ENCODE results near the gene LRP2BP. TPM values are rescaled to one million over a fixed set of nuclear protein-coding genes. Genes with fewer than 3 reads are reported as not detected.

LRP2BP gene
- total RNA-seq, 1 experiment from 2014 or later = 0.85 TPM

DNA sequence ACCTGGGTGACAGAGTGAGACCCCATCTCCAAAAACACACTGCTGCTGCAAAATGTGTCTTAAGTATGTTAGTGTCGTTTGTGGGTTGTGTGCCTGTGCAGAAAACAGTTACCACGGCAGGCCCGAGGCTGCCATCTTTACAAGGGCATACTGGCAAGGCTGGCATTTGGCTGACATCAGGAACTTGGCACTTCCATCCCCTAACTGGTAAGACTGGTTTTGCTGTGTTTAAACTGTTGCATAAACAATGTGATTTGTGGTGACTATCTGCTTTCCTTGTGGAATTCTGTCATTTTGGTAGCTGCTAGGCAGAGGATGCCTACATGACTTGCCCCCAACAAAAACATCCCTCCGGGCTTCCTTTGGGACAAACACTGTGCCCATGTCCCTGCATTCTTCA is 12.3 kb downstream of the LRP2BP start:
- Histone ChIP-seq H3K27me3 (ENCODE audit: insufficient read depth, low read depth) (no peaks in the 10 kb centered on the region), H3K36me3 (ENCODE audit: low read depth) (no peaks in the 10 kb centered on the region), H2AFZ (no peak overlapping the region), H3K27ac (0 out of 2 replicates have a peak overlapping the region, but pooled peaks have one; percentile 26), H3K9me3 (ENCODE audit: insufficient read depth, low read depth) (no peaks in the 10 kb centered on the region), H3K4me3 (peak overlapping the region; percentile 11; the same call in 1 of the 2 replicates), H3K4me1 (replicated peaks; ENCODE audit: insufficient read depth) (peaks cover 25% of the 10 kb centered on the region), H3F3A (ENCODE audit: insufficient read depth, low read depth) (peaks cover 9% of the 10 kb centered on the region; the same call in 1 of the 2 replicates), H4K20me1 (ENCODE audit: insufficient read depth) (no peaks in the 10 kb centered on the region), H3K79me2 (ENCODE audit: low read depth) (no peaks in the 10 kb centered on the region), H3K9me2 (ENCODE audit: insufficient read depth) (no peaks in the 10 kb centered on the region), H3K4me2 (peak overlapping the region; percentile 69)
- intact Hi-C loops (cut with micrococcal nuclease; ENCODE audit: unreplicated experiment) = no loop called here
- no TSS peak for BruUV-seq (replicated peaks)
- TF ChIP-seq CTCF (conservative IDR thresholded peaks at IDR 0.05) = no peak
- TF ChIP-seq EZH2 (IDR thresholded peaks at IDR 0.05; ENCODE audit: low read depth) = no peak
- peak; percentile 54 to 80 for DNase-seq
- CTCF ChIA-PET = interaction anchor here (0.5 kb wide), 1 partner anchor 11 kb away, joined by 3 read pairs; no protein-coding TSS in a partner anchor
- POLR2A ChIA-PET (ENCODE audit: unreplicated experiment) = interaction anchor here (0.5 kb wide), 1 partner anchor 24 kb away, joined by 4 read pairs; no protein-coding TSS in a partner anchor

- DNase-seq = no peak
- Histone ChIP-seq H3K79me2 (ENCODE audit: low read depth) (no peaks in the 10 kb centered on the region), H3K27me3 (ENCODE audit: insufficient read depth, low read depth) (no peaks in the 10 kb centered on the region), H3K4me1 (replicated peaks; ENCODE audit: insufficient read depth) (peaks cover 25% of the 10 kb centered on the region), H3F3A (ENCODE audit: insufficient read depth, low read depth) (peaks cover 9% of the 10 kb centered on the region; the same call in 1 of the 2 replicates), H2AFZ (no peak overlapping the region), H3K36me3 (ENCODE audit: low read depth) (no peaks in the 10 kb centered on the region), H3K4me3 (no peak overlapping the region), H3K4me2 (0 out of 2 replicates have a peak overlapping the region, but pooled peaks have one; percentile 69), H4K20me1 (ENCODE audit: insufficient read depth) (no peaks in the 10 kb centered on the region), H3K9me3 (ENCODE audit: insufficient read depth, low read depth) (no peaks in the 10 kb centered on the region), H3K27ac (no peak overlapping the region), H3K9me2 (ENCODE audit: insufficient read depth) (no peaks in the 10 kb centered on the region)
- BruUV-seq (replicated peaks) = no TSS peak
- ChIA-PET CTCF (no interaction called here), POLR2A (ENCODE audit: unreplicated experiment) (no interaction called here)
- intact Hi-C loops (cut with micrococcal nuclease; ENCODE audit: unreplicated experiment) = no loop called here
- TF ChIP-seq EZH2 (IDR thresholded peaks at IDR 0.05; ENCODE audit: low read depth) (no peak), CTCF (conservative IDR thresholded peaks at IDR 0.05) (no peak)
These were observed 13.0 kb downstream of the LRP2BP start for GRCh38 chr4:185382754-185383153.

DNA sequence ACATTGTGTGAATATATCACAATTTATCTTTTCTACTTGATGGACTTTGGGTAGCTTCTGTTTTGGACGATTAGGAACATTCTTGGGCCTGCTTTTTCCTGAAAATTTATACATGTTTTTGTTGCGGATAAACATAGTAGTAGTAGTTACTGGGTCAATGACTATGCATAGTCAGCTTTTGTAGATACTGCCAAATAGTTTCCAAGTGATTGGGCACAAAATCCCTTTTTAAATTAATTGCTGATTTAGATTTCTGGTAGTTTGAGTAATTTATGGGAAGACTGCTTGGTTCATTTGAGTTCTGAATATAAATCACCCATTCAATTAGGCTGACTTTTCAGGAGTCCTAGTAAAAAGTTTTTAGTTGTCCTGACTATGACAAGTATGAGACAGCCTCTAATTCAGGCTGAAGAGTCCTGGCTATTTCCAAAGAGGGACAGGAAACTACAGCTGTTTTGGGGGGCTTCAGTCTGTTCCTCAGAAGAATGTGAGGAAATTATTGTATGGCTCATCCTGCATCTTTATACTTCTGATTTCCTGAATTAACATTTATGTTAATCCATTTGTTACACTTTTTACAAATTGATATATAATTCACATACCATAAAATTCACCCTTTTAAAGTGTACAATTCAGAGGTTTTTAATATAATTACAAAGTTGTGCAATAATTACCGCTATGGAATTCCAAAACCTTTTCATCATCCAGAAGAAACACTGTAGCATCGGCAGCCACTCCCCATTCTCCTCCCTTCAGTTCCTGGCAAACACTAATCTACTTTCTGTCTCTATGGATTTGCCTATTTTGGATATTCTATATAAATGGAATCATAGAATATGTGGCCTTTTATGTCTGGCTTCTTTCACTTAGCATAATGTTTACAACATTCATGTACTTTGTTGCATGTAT is 14.2 kb downstream of the LRP2BP start:
- no peak overlapping the region for H3K4me2 ChIP-seq
- no peaks in the 10 kb centered on the region for H3K9me3 ChIP-seq (ENCODE audit: insufficient read depth, low read depth)
- H3K79me2 ChIP-seq (ENCODE audit: low read depth) = no peaks in the 10 kb centered on the region
- no peaks in the 10 kb centered on the region for H3K9me2 ChIP-seq (ENCODE audit: insufficient read depth)
- intact Hi-C loops (cut with micrococcal nuclease; ENCODE audit: unreplicated experiment) = no loop called here
- no peaks in the 10 kb centered on the region for H4K20me1 ChIP-seq (ENCODE audit: insufficient read depth)
- no TSS peak for BruUV-seq (replicated peaks)
- ChIA-PET CTCF (no interaction called here), POLR2A (ENCODE audit: unreplicated experiment) (no interaction called here)
- peaks cover 25% of the 10 kb centered on the region for H3K4me1 ChIP-seq (replicated peaks; ENCODE audit: insufficient read depth)
- H3K36me3 ChIP-seq (ENCODE audit: low read depth) = no peaks in the 10 kb centered on the region
- H3K27me3 ChIP-seq (ENCODE audit: insufficient read depth, low read depth) = no peaks in the 10 kb centered on the region
- no peak overlapping the region for H2AFZ ChIP-seq
- no peak overlapping the region for H3K4me3 ChIP-seq
- TF ChIP-seq EZH2 (IDR thresholded peaks at IDR 0.05; ENCODE audit: low read depth) = no peak
- no peak for TF ChIP-seq CTCF (conservative IDR thresholded peaks at IDR 0.05)
- no peak overlapping the region for H3K27ac ChIP-seq
- DNase-seq = peak in 1 of 2 experiments; percentile 38
- peaks cover 9% of the 10 kb centered on the region; the same call in 1 of the 2 replicates for H3F3A ChIP-seq (ENCODE audit: insufficient read depth, low read depth)

Measured in PC-9 (cell line).